GM10248 (cell line): ENCODE data around the gene RAB36.

ENCODE experiments used
- CTCF ChIA-PET: fragments of 300-600 bp; sonication (Branson Sonifier 250); formaldehyde crosslinking; extraction: SDS; loops from one replicate; lab custom pipeline; 2021; ENCODE audit warnings: antibody characterized with exemption; lab: Yijun Ruan, JAX
- POLR2A ChIA-PET: fragments of 350-650 bp; sonication (Branson Sonifier 250); formaldehyde crosslinking; extraction: SDS; loops from one replicate; lab custom pipeline; 2020; ENCODE audit warnings: antibody characterized with exemption; lab: Yijun Ruan, JAX
- DNase-seq: peaks from one replicate; pipeline ENCODE4 v3.0.0; 2012; ENCODE audit errors: extremely low spot score
- TF ChIP-seq, protein P1 (sequence below): IDR thresholded peaks from 2 replicates; pipeline ENCODE4 v1.5.1; 2012; ENCODE audit warnings: mild to moderate bottlenecking, low read depth; ENCODE audit errors: extremely low read depth, missing control alignments, control extremely low read depth

The RAB36 gene

DNA sequence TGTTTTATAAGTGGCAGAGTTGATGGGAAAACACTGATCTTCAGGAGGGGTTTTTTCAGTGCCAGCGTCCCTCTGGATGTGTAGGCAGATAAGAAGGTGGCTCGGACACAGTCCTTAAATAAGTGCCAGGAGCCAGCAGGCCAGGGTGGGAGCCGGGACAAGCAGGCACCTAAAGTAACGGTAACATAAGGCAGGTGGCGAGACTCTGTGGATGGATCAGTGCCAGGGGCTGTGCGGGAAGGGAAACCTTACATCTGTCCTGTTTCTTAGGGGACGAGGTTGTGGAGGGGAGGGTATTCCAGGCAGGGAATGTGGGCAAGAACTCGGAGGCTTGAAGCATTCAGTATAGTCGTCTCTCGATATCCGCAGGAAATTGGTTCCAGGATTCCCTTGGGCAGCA lies 50.9 kb downstream of the RAB36 start:
- TF ChIP-seq, protein P1, sequence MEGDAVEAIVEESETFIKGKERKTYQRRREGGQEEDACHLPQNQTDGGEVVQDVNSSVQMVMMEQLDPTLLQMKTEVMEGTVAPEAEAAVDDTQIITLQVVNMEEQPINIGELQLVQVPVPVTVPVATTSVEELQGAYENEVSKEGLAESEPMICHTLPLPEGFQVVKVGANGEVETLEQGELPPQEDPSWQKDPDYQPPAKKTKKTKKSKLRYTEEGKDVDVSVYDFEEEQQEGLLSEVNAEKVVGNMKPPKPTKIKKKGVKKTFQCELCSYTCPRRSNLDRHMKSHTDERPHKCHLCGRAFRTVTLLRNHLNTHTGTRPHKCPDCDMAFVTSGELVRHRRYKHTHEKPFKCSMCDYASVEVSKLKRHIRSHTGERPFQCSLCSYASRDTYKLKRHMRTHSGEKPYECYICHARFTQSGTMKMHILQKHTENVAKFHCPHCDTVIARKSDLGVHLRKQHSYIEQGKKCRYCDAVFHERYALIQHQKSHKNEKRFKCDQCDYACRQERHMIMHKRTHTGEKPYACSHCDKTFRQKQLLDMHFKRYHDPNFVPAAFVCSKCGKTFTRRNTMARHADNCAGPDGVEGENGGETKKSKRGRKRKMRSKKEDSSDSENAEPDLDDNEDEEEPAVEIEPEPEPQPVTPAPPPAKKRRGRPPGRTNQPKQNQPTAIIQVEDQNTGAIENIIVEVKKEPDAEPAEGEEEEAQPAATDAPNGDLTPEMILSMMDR: no peak
- POLR2A ChIA-PET: no interaction called here
- CTCF ChIA-PET: no interaction called here
- DNase-seq: no peak

DNA sequence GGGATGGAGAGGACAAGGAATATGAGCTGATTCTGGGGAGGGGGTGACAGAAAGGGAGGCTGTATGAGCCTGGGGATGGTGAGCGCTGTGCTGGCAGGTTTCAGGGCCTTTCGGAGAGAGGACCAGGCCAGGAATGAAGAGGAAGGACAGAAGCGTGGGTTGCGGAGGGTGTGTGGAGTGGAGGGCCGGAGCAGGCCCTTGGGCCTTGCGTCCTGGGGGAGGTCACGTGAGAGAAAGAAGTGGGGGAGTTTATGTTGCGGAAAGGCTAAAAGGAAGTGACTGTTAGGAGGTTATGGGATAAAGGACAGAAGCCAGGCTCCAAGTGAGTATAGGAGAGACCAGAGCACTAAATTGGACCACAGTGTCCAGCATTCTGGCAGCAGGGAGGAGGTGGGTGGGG lies 52.6 kb downstream of the RAB36 start:
- TF ChIP-seq, protein P1: no peak
- CTCF ChIA-PET: interaction anchor here (0.6 kb wide), 1 partner anchor 84 kb away, joined by 3 read pairs; no protein-coding TSS in a partner anchor
- POLR2A ChIA-PET: no interaction called here
- DNase-seq: no peak

DNA sequence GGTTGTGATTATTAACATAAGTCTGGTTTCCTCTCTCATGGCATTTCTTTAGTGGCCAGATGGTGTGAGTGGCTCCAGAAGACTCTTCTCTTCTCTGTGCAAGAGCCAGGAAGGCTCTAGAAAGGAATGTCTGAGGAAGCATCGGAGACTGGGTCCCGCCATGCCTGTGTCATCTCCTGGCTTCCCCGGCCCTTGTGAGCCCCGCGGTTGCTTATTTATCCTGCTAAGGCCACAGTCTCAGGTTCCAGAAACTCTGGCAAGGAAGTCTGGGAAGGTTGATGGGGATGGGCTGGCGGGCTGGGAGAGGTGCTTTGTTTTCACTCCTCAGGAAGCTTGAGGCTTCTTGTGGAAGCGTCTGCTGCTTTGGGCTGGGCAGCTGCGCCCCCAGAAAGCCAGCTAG lies 53.9 kb downstream of the RAB36 start:
- TF ChIP-seq, protein P1: no peak
- DNase-seq: no peak
- ChIA-PET CTCF (no interaction called here), POLR2A (no interaction called here)

DNA sequence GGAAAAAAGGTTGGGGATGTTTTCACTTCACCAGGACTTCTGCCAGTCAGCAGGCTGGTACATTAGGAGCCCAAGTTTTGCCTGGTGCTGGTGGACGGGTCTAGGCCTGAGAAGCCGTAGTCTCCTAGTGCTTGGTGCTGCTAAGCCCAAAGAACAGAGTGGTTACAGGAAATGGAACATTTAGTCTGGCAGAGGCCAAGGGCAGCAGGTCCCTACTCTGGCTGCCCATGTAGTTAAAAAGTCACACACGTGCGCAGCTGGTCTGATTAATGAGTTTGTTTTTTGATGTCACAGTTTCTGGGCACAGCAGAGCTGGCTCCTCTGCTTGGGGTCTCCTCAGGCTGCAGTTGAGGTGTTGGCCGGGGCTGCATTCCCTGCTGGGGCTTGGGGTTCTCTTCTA lies 55.6 kb downstream of the RAB36 start:
- TF ChIP-seq, protein P1: no peak
- ChIA-PET POLR2A (no interaction called here), CTCF (interaction anchor here (1.4 to 1.5 kb wide), 2 partner anchors 13 to 81 kb away, joined by 3 to 6 read pairs; no protein-coding TSS in a partner anchor)
- no peak for DNase-seq

DNA sequence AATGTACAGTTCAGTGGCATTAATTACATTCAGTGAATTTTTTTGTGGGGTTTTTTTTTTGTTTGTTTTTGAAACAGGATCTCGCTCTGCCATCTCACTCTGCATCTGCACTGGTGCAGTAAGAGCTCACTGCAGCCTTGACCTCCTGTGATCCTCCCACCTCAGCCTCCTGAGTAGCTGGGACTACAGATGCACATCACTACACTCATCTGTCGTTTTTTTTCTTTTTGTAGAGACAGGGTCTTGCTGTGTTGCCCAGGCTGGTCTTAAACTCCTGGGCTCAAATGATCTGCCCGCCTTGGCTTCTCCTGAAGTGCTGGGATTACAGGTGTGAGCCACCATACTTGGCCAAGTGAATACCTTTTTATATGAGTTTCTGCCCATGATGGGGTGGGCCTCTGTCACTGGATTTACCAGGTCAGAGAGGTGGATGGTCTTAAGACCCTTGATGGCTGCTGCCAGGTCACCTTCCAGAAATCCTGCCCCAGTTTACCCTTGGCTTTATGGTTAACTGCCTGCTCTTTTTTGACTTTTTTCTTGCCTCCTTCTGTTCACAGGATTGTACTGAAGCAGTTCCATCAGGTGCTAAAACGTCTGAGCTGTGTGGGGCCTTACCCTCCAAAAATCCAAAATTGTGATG lies 57.7 kb downstream of the RAB36 start:
- ChIA-PET CTCF (interaction anchor here (1.5 to 1.7 kb wide), 2 partner anchors 9 to 96 kb away, joined by 3 to 6 read pairs; no protein-coding TSS in a partner anchor), POLR2A (no interaction called here)
- DNase-seq: no peak
- TF ChIP-seq, protein P1: no peak

DNA sequence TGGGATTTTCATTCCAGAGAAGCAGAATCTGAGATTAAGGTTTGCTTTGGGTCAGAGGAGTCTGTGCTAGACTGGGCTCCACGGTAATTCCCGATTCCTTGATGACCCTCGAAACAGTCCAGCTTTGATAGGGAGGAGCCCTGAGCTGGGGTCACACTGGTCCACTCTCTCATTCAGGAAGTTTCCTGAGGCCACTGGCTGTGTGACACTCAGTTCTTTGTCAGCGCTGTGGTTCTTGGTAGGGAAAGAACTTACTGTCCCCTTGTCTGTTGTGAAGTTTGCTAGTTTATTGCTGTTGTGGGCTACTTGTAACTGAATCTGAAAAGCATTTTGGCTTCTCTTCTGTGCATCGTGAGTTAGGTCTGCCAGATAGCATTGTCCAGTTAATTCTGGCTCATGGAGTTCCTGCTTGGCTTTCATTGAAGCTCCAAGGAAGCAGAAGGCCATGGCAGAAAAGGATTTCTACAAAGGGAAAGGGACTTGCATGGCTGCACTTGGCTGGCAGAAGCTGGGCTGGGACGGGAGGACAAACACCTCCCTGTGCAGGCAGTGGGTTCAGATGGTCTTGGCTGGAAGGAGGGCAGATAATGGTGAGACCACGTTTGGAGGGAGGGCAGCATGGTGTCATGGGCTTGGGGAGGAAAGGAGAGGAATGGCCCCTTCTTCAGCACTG lies 58.3 kb downstream of the RAB36 start:
- ChIA-PET CTCF (interaction anchor here (0.8 to 1.7 kb wide), 3 partner anchors 9 to 95 kb away, joined by 3 to 6 read pairs (median 3); no protein-coding TSS in a partner anchor), POLR2A (no interaction called here)
- TF ChIP-seq, protein P1: no peak
- no peak for DNase-seq
